IMR-90 (cell line): ENCODE measurements around the gene RAB4B. TPM values are rescaled to one million over a fixed set of nuclear protein-coding genes. Genes with fewer than 3 reads are reported as not detected.
A peak's percentile ranks its signal among the peaks of the same experiment; 100 is the strongest.

Experiments used
- ATAC-seq: fragments of 200-7000 bp; cut with Tn5 transposase; 2 replicates; pipeline ENCODE4 v1.9.1; 2020; ENCODE audit warnings: low read depth, mild to moderate bottlenecking, moderate library complexity
- BruUV-seq: library from RNA; stranded (reverse); fragments of 400-500 nt; replicated peaks from 2 replicates; lab custom pipeline; 2021; lab: Mats Ljungman, UMichigan
- CTCF ChIA-PET: fragments of 300-600 bp; formaldehyde crosslinking; extraction: SDS; loops from one replicate; lab custom pipeline; 2021; ENCODE audit warnings: antibody characterized with exemption; lab: Yijun Ruan, JAX
- POLR2A ChIA-PET: fragments of 300-600 bp; sonication (Branson Sonifier 250); formaldehyde crosslinking; loops from one replicate; lab custom pipeline; 2022; ENCODE audit warnings: antibody characterized with exemption; ENCODE audit not compliant: unreplicated experiment; lab: Charles Lee
- DNase-seq: peaks from one replicate; pipeline ENCODE4 v3.0.0; 2013
- H2AFZ ChIP-seq: replicated peaks from 2 replicates; pipeline ENCODE3; 2013; ENCODE audit warnings: low read length, mild to moderate bottlenecking; ENCODE audit not compliant: poor library complexity
- H2AK5ac ChIP-seq: 2 replicates; pipeline ENCODE4 v1.6.1; 2013; ENCODE audit warnings: low read depth, low read length, inconsistent platforms
- H2AK9ac ChIP-seq: replicated peaks from 2 replicates; pipeline ENCODE3; 2013; ENCODE audit warnings: mild to moderate bottlenecking, low read depth, low read length, moderate library complexity; ENCODE audit not compliant: poor library complexity
- H2BK120ac ChIP-seq: 2 replicates; pipeline ENCODE4 v1.6.1; 2013; ENCODE audit warnings: low read depth, low read length, inconsistent platforms
- H2BK15ac ChIP-seq: 3 replicates; pipeline ENCODE4 v1.6.1; 2013; ENCODE audit warnings: low read depth, low read length, inconsistent platforms
- H2BK20ac ChIP-seq: 2 replicates; pipeline ENCODE4 v1.6.1; 2013; ENCODE audit warnings: low read depth, mild to moderate bottlenecking, inconsistent platforms, low read length, moderate library complexity
- H2BK5ac ChIP-seq: 2 replicates; pipeline ENCODE4 v1.6.1; 2013; ENCODE audit warnings: mild to moderate bottlenecking, low read depth, low read length, inconsistent platforms; ENCODE audit not compliant: poor library complexity, severe bottlenecking
- H3K14ac ChIP-seq: replicated peaks from 2 replicates; pipeline ENCODE4 v1.6.1; 2013; ENCODE audit warnings: low read depth, low read length, inconsistent platforms
- H3K18ac ChIP-seq: 2 replicates; pipeline ENCODE4 v1.6.1; 2013; ENCODE audit warnings: low read depth, low read length, control low read depth
- H3K23ac ChIP-seq: 2 replicates; pipeline ENCODE4 v1.6.1; 2013; ENCODE audit warnings: low read depth, low read length, inconsistent platforms
- H3K27ac ChIP-seq: 2 replicates; pipeline ENCODE4 v1.5.1; 2013; ENCODE audit warnings: mild to moderate bottlenecking, control low read depth, low read length; ENCODE audit not compliant: insufficient read depth
- H3K27me3 ChIP-seq: 2 replicates; pipeline ENCODE4 v1.6.1; 2013; ENCODE audit warnings: low read length; ENCODE audit not compliant: control insufficient read depth, insufficient read depth
- H3K36me3 ChIP-seq: 2 replicates; pipeline ENCODE4 v1.6.1; 2013; ENCODE audit warnings: low read length, mixed read lengths; ENCODE audit not compliant: control insufficient read depth, insufficient read depth
- H3K4ac ChIP-seq: 2 replicates; pipeline ENCODE4 v1.6.1; 2013; ENCODE audit warnings: low read depth, low read length, inconsistent platforms
- H3K4me1 ChIP-seq: 2 replicates; pipeline ENCODE4 v1.6.1; 2013; ENCODE audit warnings: low read length, mixed read lengths; ENCODE audit not compliant: control insufficient read depth, insufficient read depth
- H3K4me2 ChIP-seq: 2 replicates; pipeline ENCODE4 v1.6.1; 2013; ENCODE audit warnings: low read depth, mild to moderate bottlenecking, control low read depth, low read length, moderate library complexity
- H3K4me3 ChIP-seq: 2 replicates; pipeline ENCODE4 v1.5.1; 2013; ENCODE audit warnings: low read depth, mild to moderate bottlenecking, control low read depth, low read length, moderate library complexity; ENCODE audit not compliant: insufficient read depth
- H3K56ac ChIP-seq: 2 replicates; pipeline ENCODE4 v1.6.1; 2013; ENCODE audit warnings: low read length, inconsistent platforms; ENCODE audit not compliant: insufficient read depth; ENCODE audit errors: extremely low read depth
- H3K79me1 ChIP-seq, 2 experiments: 2 replicates each; pipeline ENCODE4 v1.6.1; 2013; ENCODE audit warnings: low read length in 2 of 2, inconsistent platforms in 1 of 2, low read depth in 1 of 2
- H3K9ac ChIP-seq: 2 replicates; pipeline ENCODE4 v1.6.1; 2013; ENCODE audit warnings: low read depth, low read length, control low read depth
- H3K9me1 ChIP-seq: 2 replicates; pipeline ENCODE4 v1.6.1; 2013; ENCODE audit warnings: low read length, inconsistent platforms; ENCODE audit not compliant: insufficient read depth
- H3K9me3 ChIP-seq: 2 replicates; pipeline ENCODE4 v1.6.1; 2013; ENCODE audit warnings: low read length; ENCODE audit not compliant: control insufficient read depth, insufficient read depth
- H4K20me1 ChIP-seq: 2 replicates; pipeline ENCODE4 v1.6.1; 2013; ENCODE audit warnings: low read length, inconsistent platforms; ENCODE audit not compliant: insufficient read depth
- H4K5ac ChIP-seq: 2 replicates; pipeline ENCODE4 v1.6.1; 2013; ENCODE audit warnings: mild to moderate bottlenecking, low read depth, low read length, control low read depth
- H4K8ac ChIP-seq, 2 experiments: 2 replicates each; pipeline ENCODE4 v1.6.1; 2013; ENCODE audit warnings: low read depth in 2 of 2, low read length in 2 of 2, control low read depth in 1 of 2, inconsistent platforms in 1 of 2
- H4K91ac ChIP-seq: 2 replicates; pipeline ENCODE4 v1.6.1; 2013; ENCODE audit warnings: low read depth, low read length, inconsistent platforms; ENCODE audit not compliant: insufficient read depth
- BHLHE40 ChIP-seq: fragments of 150-350 bp; IDR thresholded peaks from 2 replicates; pipeline ENCODE4 v1.6.1; 2016; ENCODE audit warnings: mild to moderate bottlenecking, low read depth, low read length
- CEBPB ChIP-seq: IDR thresholded peaks from 2 replicates; pipeline ENCODE4 v1.6.1; 2012; ENCODE audit warnings: low read depth, low read length, improper control_type of control experiment
- CHD1 ChIP-seq: IDR thresholded peaks from 2 replicates; pipeline ENCODE4 v1.6.1; 2012; ENCODE audit warnings: low read depth, low read length, improper control_type of control experiment
- ELK1 ChIP-seq: fragments of 150-350 bp; IDR thresholded peaks from 2 replicates; pipeline ENCODE4 v1.6.1; 2016; ENCODE audit warnings: low read depth, mild to moderate bottlenecking, low read length, moderate library complexity, borderline replicate concordance
- FOS ChIP-seq: fragments of 150-350 bp; IDR thresholded peaks from 2 replicates; pipeline ENCODE4 v1.6.1; 2016; ENCODE audit warnings: low read depth, low read length
- MAFK ChIP-seq: IDR thresholded peaks from 2 replicates; pipeline ENCODE4 v1.6.1; 2012; ENCODE audit warnings: low read depth, low read length, improper control_type of control experiment
- MAZ ChIP-seq: IDR thresholded peaks from 2 replicates; pipeline ENCODE4 v1.6.1; 2012; ENCODE audit warnings: low read depth, mild to moderate bottlenecking, low read length, improper control_type of control experiment, moderate library complexity, borderline replicate concordance
- MXI1 ChIP-seq: IDR thresholded peaks from 2 replicates; pipeline ENCODE4 v1.6.1; 2012; ENCODE audit warnings: low read depth, mild to moderate bottlenecking, low read length, moderate library complexity, borderline replicate concordance
- NFE2L2 ChIP-seq: fragments of 150-350 bp; IDR thresholded peaks from 2 replicates; pipeline ENCODE4 v1.6.1; 2016; ENCODE audit warnings: low read depth, mild to moderate bottlenecking, low read length
- POLR2A ChIP-seq: IDR thresholded peaks from 2 replicates; pipeline ENCODE4 v1.6.1; 2012; ENCODE audit warnings: mild to moderate bottlenecking, low read depth, low read length
- RAD21 ChIP-seq: IDR thresholded peaks from 2 replicates; pipeline ENCODE4 v1.6.1; 2012; ENCODE audit warnings: low read length, improper control_type of control experiment
- RCOR1 ChIP-seq: IDR thresholded peaks from 2 replicates; pipeline ENCODE4 v1.6.1; 2012; ENCODE audit warnings: mild to moderate bottlenecking, low read length, improper control_type of control experiment; ENCODE audit not compliant: insufficient replicate concordance
- RFX5 ChIP-seq: IDR thresholded peaks from 2 replicates; pipeline ENCODE4 v1.8.0; 2012; ENCODE audit warnings: low read depth, mild to moderate bottlenecking, low read length, moderate library complexity
- SMC3 ChIP-seq: fragments of 150-350 bp; IDR thresholded peaks from 2 replicates; pipeline ENCODE4 v1.6.1; 2016; ENCODE audit warnings: low read depth, mild to moderate bottlenecking, antibody characterized with exemption, low read length, moderate library complexity
- WGBS, 2 experiments: methylation state at CpG; one replicate each; pipeline versions ENCODE4 v1.1.5 to v1.1.7; 2013; ENCODE audit warnings: missing lambda C conversion rate in 2 of 2; ENCODE audit not compliant: insufficient read length in 1 of 2; ENCODE audit errors: extremely low coverage in 2 of 2; 5-methylcytosine and 5-hydroxymethylcytosine counted together
- dilution Hi-C: fragments of 300-500 bp; cut with HindIII; formaldehyde crosslinking; loops from one replicate; pipeline ENCODE4 v1.14.3; 2018; ENCODE audit warnings: low sequenced_read_pairs; ENCODE audit not compliant: unreplicated experiment
- in situ Hi-C: fragments of 300-500 bp; cut with MboI; formaldehyde crosslinking; loops from 3 replicates; pipeline ENCODE4 v1.14.3; 2019; ENCODE audit warnings: low sequenced_read_pairs, inconsistent platforms, mixed read lengths
- intact Hi-C: fragments of 100-400 bp; cut with micrococcal nuclease; formaldehyde crosslinking; loops from 2 replicates; pipeline ENCODE4 v1.10.0; 2022
- polyA plus RNA-seq, 3 experiments: library from polyadenylated mRNA; depleted of rRNA; stranded (reverse); fragments of >200 nt; gene quantifications; 2 replicates each; pipeline ENCODE4 v1.2.3, GENCODE V29; 2012; ENCODE audit warnings: low replicate concordance in 1 of 3
- total RNA-seq: library from RNA; depleted of rRNA; stranded (reverse); fragments of >200 nt; gene quantifications from 2 replicates; pipeline ENCODE4 v1.2.3, GENCODE V29; 2012
- TF ChIP-seq, protein P1 (sequence below): fragments of 150-350 bp; IDR thresholded peaks from 2 replicates; pipeline ENCODE4 v1.6.1; 2017; ENCODE audit warnings: mild to moderate bottlenecking, antibody characterized with exemption, low read length, low read depth

RAB4B gene
- total and polyA plus RNA-seq, 2 of the 4 experiments (the other 2 are of a cell fraction), result 7.9 to 21.4 TPM

- Histone ChIP-seq H3K14ac (peak overlapping the region; percentile 2; the same call in 1 of the 2 replicates), H2AK9ac (peak overlapping the region; percentile 1), H3K27ac (peak overlapping the region; percentile 18; the same call in 1 of the 2 replicates), H2AK5ac (0 out of 2 replicates have a peak overlapping the region, but pooled peaks have one; percentile 9), H4K5ac (no peak overlapping the region), H3K9me3 (no peaks in the 10 kb centered on the region), H4K8ac (no peak overlapping the region), H3K4ac (0 out of 2 replicates have a peak overlapping the region, but pooled peaks have one; percentile 3), H2AFZ (peak overlapping the region; percentile 10), H3K9me1 (peaks cover 36% of the 10 kb centered on the region), H3K79me1 (peaks cover 8 to 78% of the 10 kb centered on the region in 2 experiments; a peak in 3 of 4 replicates), H3K56ac (no peak overlapping the region), H2BK5ac (no peak overlapping the region), H4K20me1 (peaks cover 70% of the 10 kb centered on the region), H2BK120ac (no peak overlapping the region), H3K9ac (peak overlapping the region; percentile 44), H4K91ac (no peak overlapping the region), H3K4me3 (no peak overlapping the region; the same call in 1 of the 2 replicates), H2BK15ac (no peak overlapping the region), H3K18ac (no peak overlapping the region), H2BK20ac (no peak overlapping the region), H3K23ac (peak overlapping the region; percentile 82), H3K27me3 (no peaks in the 10 kb centered on the region), H3K4me1 (peaks cover 40% of the 10 kb centered on the region), H3K36me3 (peaks cover 44% of the 10 kb centered on the region), H3K4me2 (peak overlapping the region; percentile 81)
- no TSS peak for BruUV-seq
- dilution Hi-C loops (no loop called here), in situ Hi-C loops (no loop called here), intact Hi-C loops (no loop called here)
- POLR2A ChIA-PET, result interaction anchor here (0.5 to 0.7 kb wide), 2 partner anchors 19 to 141 kb away, joined by 4 to 11 read pairs; no protein-coding TSS in a partner anchor
- 58% methylated on average over 4 of the region's 13 CpGs; no CpG with 5 or more reads in 1 of the 2 experiments for WGBS, 2 experiments
- DNase-seq (no peak), ATAC-seq (no peak)
- CTCF ChIA-PET, result no interaction called here
- TF ChIP-seq BHLHE40 (no peak), POLR2A (no peak), RAD21 (no peak), SMC3 (no peak), CHD1 (no peak), FOS (no peak), MAFK (no peak), MAZ (no peak), NFE2L2 (no peak), CEBPB (no peak), MXI1 (no peak), ELK1 (no peak), RCOR1 (no peak), RFX5 (no peak)
- TF ChIP-seq, protein P1, sequence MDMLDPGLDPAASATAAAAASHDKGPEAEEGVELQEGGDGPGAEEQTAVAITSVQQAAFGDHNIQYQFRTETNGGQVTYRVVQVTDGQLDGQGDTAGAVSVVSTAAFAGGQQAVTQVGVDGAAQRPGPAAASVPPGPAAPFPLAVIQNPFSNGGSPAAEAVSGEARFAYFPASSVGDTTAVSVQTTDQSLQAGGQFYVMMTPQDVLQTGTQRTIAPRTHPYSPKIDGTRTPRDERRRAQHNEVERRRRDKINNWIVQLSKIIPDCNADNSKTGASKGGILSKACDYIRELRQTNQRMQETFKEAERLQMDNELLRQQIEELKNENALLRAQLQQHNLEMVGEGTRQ, result no peak
Observed at GRCh38 chr19:40801426-40802299, 23.6 kb downstream of the RAB4B start.
